Measurements from ENCODE around the gene CDKL2.

DNA sequence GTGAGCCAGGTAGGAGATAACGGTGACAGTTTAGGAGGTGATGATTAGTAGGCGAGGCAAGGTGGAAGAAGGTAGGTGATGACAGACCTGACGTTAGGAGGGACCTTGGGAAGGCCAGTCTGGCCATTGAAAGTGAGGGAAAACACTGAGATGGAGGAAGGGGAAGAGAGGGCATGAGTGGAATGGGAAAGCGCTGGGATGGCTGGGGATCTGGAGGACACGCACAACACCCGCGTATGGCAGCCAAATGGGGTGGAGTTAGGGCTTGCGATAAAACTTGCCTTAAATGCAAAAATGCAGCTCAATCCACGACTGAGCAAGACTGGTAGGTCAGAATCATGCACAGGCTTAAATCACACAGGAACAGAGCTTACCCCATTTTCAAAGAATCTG, 605 bp upstream of the CDKL2 start:
- TF ChIP-seq CTCF (conservative IDR thresholded peaks at IDR 0.05) (no peak), EZH2 (IDR thresholded peaks at IDR 0.05; ENCODE audit: low read depth) (no peak)

Measured in PC-9 (cell line).